ENCODE results near the gene DUSP22. TPM values are rescaled to one million over a fixed set of nuclear protein-coding genes. Genes with fewer than 3 reads are reported as not detected.
"Not testable (repeated sequence)": the region's sequence is repeated elsewhere in the genome, so short reads cannot be mapped to it uniquely, and the experiment has no call there.

The DUSP22 gene
- total RNA-seq, 4 donors from 2014 or later, result 35.4 to 213 (median 49.5) TPM

GRCh38 chr6:282867-283416 lies 9.3 kb upstream of the DUSP22 start:
- no peak for DNase-seq
- WGBS, 2 donors (ENCODE audit: low coverage in 1 of 2), result 95 to 100% methylated on average over 3 to 14 of the region's 14 CpGs
- in situ Hi-C loops (cut with MboI; ENCODE audit: low pct_ligation_motif_present in 1 of 4, low pct_unique_long_range_greater_than_20kb in 1 of 4, low sequenced_read_pairs in 3 of 4) (no loop called here), intact Hi-C loops (cut with DNase I; ENCODE audit: low total_unique reads) (no loop called here)
- no peak for TF ChIP-seq EP300 (IDR thresholded peaks at IDR 0.05; ENCODE audit: low read depth)
- no peak for TF ChIP-seq POLR2AphosphoS5 (IDR thresholded peaks at IDR 0.05)
- TF ChIP-seq CTCF (IDR thresholded peaks at IDR 0.05), result no peak
- TF ChIP-seq POLR2A (IDR thresholded peaks at IDR 0.05), result no peak
- Histone ChIP-seq H3K4me3 (no peak overlapping the region), H3K4me1 (no peaks in the 10 kb centered on the region), H3K27me3 (no peaks in the 10 kb centered on the region), H3K36me3 (no peaks in the 10 kb centered on the region), H3K9me3 (no peaks in the 10 kb centered on the region), H3K27ac (no peak overlapping the region)

DNA sequence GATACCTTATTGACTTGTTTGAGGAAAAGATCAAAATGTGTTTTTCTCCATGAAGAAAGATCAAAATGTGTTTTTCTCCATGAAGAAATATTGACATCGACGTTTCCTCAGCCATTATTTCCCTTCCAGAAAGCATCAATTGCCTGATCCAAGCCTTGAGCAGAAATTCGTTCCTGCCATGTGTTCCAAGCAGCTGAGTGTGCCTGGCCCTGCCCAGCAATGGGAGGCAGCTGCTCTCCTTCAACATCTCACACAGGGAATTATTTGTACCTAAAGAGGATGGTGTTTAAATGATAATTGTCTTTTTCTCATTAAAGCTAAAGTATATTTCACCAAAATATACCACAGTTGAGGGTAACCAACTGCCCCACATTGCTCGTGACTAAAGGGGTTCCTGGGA lies 7.8 kb upstream of the DUSP22 start:
- no peak overlapping the region for H3K4me3 ChIP-seq
- intact Hi-C loops (cut with DNase I; ENCODE audit: low total_unique reads), result no loop called here
- H3K27ac ChIP-seq, result no peak overlapping the region
- in situ Hi-C loops (cut with MboI; ENCODE audit: low pct_ligation_motif_present in 1 of 4, low pct_unique_long_range_greater_than_20kb in 1 of 4, low sequenced_read_pairs in 3 of 4), result no loop called here
- H3K27me3 ChIP-seq, result no peaks in the 10 kb centered on the region
- DNase-seq, result no peak
- WGBS, 2 donors (ENCODE audit: low coverage in 1 of 2), result 74 to 82% methylated on average over 4 of the region's 4 CpGs
- TF ChIP-seq POLR2AphosphoS5 (IDR thresholded peaks at IDR 0.05) (no peak), CTCF (IDR thresholded peaks at IDR 0.05) (no peak), EP300 (IDR thresholded peaks at IDR 0.05; ENCODE audit: low read depth) (no peak)
- H3K4me1 ChIP-seq, result no peaks in the 10 kb centered on the region
- no peaks in the 10 kb centered on the region for H3K9me3 ChIP-seq
- no peaks in the 10 kb centered on the region for H3K36me3 ChIP-seq

DNA sequence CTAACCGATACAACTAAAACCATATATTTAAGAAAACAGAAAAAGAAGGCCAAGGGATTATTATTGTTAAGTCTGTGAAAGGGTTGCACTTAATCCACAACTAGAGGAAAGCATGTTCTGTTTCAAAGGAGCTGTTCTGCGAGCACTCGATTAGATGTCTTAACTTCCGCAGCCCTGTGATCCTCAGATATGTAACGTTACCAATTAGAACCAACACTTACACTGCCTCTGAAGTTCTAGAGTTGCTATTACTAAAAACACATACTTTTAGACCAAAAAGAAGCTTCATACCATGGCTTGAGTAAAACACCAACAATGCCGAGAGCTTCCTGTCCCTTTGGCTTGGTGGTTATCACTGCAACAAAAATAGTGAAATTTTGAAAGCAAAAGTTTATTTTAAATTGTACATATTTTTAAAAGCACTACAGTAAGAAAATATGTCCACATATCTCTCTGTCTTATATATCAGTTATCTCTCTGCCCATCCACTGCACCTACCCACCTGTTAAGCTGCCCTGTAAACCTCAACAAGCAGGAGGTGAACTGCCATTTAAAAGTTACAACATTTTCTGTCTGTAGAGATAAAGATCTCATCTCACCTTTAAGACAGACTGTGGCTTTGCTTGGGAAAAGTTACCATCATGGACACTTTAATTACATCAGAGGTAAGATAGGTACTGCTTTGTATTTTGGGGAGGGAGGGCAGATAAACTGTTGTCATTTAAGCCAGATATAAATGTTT lies 7.1 kb upstream of the DUSP22 start:
- H3K9me3 ChIP-seq, result no peaks in the 10 kb centered on the region
- H3K4me3 ChIP-seq, result no peak overlapping the region
- WGBS, 2 donors (ENCODE audit: low coverage in 1 of 2), result 84% methylated on average over 6 of the region's 6 CpGs
- DNase-seq, result no peak
- no peaks in the 10 kb centered on the region for H3K4me1 ChIP-seq
- intact Hi-C loops (cut with DNase I; ENCODE audit: low total_unique reads), result no loop called here
- H3K27me3 ChIP-seq, result no peaks in the 10 kb centered on the region
- TF ChIP-seq CTCF (IDR thresholded peaks at IDR 0.05) (no peak), POLR2A (IDR thresholded peaks at IDR 0.05) (no peak), EP300 (IDR thresholded peaks at IDR 0.05; ENCODE audit: low read depth) (no peak), POLR2AphosphoS5 (IDR thresholded peaks at IDR 0.05) (no peak)
- H3K27ac ChIP-seq, result no peak overlapping the region
- in situ Hi-C loops (cut with MboI; ENCODE audit: low pct_ligation_motif_present in 1 of 4, low pct_unique_long_range_greater_than_20kb in 1 of 4, low sequenced_read_pairs in 3 of 4), result no loop called here
- H3K36me3 ChIP-seq, result no peaks in the 10 kb centered on the region

- intact Hi-C loops (cut with DNase I; ENCODE audit: low total_unique reads); H3K4me1 ChIP-seq; H3K9me3 ChIP-seq; H3K4me3 ChIP-seq; H3K27ac ChIP-seq; H3K27me3 ChIP-seq; DNase-seq; in situ Hi-C loops (cut with MboI; ENCODE audit: low pct_ligation_motif_present in 1 of 4, low pct_unique_long_range_greater_than_20kb in 1 of 4, low sequenced_read_pairs in 3 of 4); H3K36me3 ChIP-seq: not testable (repeated sequence)
- WGBS, 2 donors (ENCODE audit: low coverage in 1 of 2), result 73% methylated on average over 3 to 5 of the region's 5 CpGs
Observed at GRCh38 chr6:285902-286301, 6.4 kb upstream of the DUSP22 start.
